ENCODE results near the gene FRRS1.

GRCh38 chr1:99659755-99660210 lies 106.7 kb downstream of the FRRS1 start:
- TF ChIP-seq EZH2 (IDR thresholded peaks at IDR 0.05; ENCODE audit: borderline replicate concordance, insufficient read depth, low read length, poor library complexity, severe bottlenecking) (no peak), CTCF (IDR thresholded peaks at IDR 0.05; ENCODE audit: poor library complexity, severe bottlenecking) (no peak), MXI1 (conservative IDR thresholded peaks at IDR 0.05; ENCODE audit: poor library complexity, severe bottlenecking) (no peak), RAD21 (conservative IDR thresholded peaks at IDR 0.05) (no peak), POLR2AphosphoS5 (IDR thresholded peaks at IDR 0.05) (no peak), EP300 (conservative IDR thresholded peaks at IDR 0.05; ENCODE audit: poor library complexity, severe bottlenecking) (no peak), TAF1 (IDR thresholded peaks at IDR 0.05; ENCODE audit: low read depth) (no peak)

All from neural cell (in vitro differentiated cells).